ENCODE results near the gene IMMP2L.
"Not testable (repeated sequence)": the region's sequence is repeated elsewhere in the genome, so short reads cannot be mapped to it uniquely, and the experiment has no call there.

The IMMP2L gene

DNA sequence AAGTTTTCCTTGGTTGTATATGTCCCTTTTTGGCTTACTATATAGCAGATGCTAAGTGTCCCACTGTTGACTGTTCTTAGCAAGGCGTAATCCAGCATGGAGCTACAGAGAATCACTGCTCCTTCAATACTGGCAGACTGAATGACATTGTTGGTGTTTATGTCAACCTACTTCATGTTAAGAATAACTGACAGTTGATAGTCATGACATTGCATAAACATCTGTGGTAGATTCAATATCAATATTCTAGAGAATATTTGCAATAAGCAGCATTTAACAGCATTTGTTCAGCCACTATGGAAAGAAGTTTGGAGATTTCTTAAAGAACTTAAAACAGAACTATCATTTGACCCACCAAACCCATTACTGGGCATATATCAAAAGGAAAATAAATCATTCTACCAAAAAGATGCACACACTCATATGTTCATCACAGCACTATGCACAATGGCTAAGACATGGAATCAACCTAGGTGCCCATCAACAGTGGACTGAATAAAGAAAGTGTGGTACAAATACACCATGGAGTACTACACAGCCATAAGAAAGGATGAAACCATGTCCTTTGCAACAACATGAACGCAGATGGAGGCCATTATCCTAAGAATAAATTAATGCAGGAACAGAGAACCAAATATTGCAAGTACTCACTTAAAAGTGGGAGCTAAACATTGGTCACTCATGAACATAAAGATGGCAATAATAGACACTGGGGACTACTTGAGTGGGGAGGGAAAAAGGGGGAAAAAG lies 88.7 kb downstream of the IMMP2L start:
- Mint-ChIP-seq H3K27me3 (ENCODE audit: low read depth) (no peaks in the 10 kb centered on the region), H3K27ac (no peak overlapping the region), H3K4me1 (ENCODE audit: low read depth) (no peaks in the 10 kb centered on the region), H3K36me3 (ENCODE audit: low read depth) (no peaks in the 10 kb centered on the region), H3K4me3 (no peak overlapping the region), H3K9me3 (peaks cover 8% of the 10 kb centered on the region)

DNA sequence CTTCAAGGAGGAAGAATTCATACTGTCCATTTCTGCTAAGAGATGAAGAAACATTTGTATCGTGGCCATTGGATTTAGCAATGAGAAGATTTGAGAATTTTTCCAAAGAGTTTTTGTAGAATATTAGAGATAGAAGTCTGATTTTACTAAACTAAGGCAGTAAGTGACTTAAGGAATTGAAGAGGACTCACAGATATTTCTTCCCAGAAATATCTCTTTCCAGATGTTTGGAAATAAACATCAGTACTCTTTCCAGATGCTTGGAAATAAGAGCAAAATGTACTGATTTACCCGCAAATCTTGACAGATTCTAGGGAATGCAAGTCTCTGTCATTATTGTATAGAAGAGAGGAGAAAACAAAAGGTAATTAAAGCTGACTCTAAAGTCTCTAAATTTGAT lies 91.3 kb downstream of the IMMP2L start:
- peaks cover 12% of the 10 kb centered on the region for H3K9me3 Mint-ChIP-seq
- H3K27ac Mint-ChIP-seq, result no peak overlapping the region
- H3K27me3 Mint-ChIP-seq (ENCODE audit: low read depth), result no peaks in the 10 kb centered on the region
- H3K36me3 Mint-ChIP-seq (ENCODE audit: low read depth), result no peaks in the 10 kb centered on the region
- H3K4me1 Mint-ChIP-seq (ENCODE audit: low read depth), result no peaks in the 10 kb centered on the region
- no peak overlapping the region for H3K4me3 Mint-ChIP-seq

DNA sequence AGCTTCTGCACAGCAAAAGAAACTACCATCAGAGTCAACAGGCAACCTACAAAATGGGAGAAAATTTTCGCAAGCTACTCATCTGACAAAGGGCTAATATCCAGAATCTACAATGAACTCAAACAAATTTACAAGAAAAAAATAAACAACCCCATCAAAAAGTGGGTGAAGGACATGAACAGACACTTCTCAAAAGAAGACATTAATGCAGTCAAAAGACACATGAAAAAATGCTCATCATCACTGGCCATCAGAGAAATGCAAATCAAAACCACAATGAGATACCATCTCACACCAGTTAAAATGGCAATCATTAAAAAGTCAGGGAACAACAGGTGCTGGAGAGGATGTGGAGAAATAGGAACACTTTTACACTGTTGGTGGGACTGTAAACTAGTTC lies 92.4 kb downstream of the IMMP2L start:
- peaks cover 12% of the 10 kb centered on the region for H3K9me3 Mint-ChIP-seq
- H3K36me3 Mint-ChIP-seq (ENCODE audit: low read depth); H3K4me1 Mint-ChIP-seq (ENCODE audit: low read depth); H3K27me3 Mint-ChIP-seq (ENCODE audit: low read depth); H3K27ac Mint-ChIP-seq; H3K4me3 Mint-ChIP-seq: not testable (repeated sequence)

- H3K36me3 Mint-ChIP-seq (ENCODE audit: low read depth); H3K9me3 Mint-ChIP-seq; H3K4me1 Mint-ChIP-seq (ENCODE audit: low read depth); H3K27ac Mint-ChIP-seq; H3K27me3 Mint-ChIP-seq (ENCODE audit: low read depth); H3K4me3 Mint-ChIP-seq: not testable (repeated sequence)
Measured at GRCh38 chr7:111465774-111466173, 96.5 kb downstream of the IMMP2L start.

GRCh38 chr7:111460695-111461094 lies 101.6 kb downstream of the IMMP2L start:
- H3K9me3 Mint-ChIP-seq, result no peaks in the 10 kb centered on the region
- H3K27me3 Mint-ChIP-seq (ENCODE audit: low read depth), result no peaks in the 10 kb centered on the region
- no peak overlapping the region for H3K27ac Mint-ChIP-seq
- H3K4me1 Mint-ChIP-seq (ENCODE audit: low read depth), result no peaks in the 10 kb centered on the region
- no peaks in the 10 kb centered on the region for H3K36me3 Mint-ChIP-seq (ENCODE audit: low read depth)
- H3K4me3 Mint-ChIP-seq, result no peak overlapping the region

DNA sequence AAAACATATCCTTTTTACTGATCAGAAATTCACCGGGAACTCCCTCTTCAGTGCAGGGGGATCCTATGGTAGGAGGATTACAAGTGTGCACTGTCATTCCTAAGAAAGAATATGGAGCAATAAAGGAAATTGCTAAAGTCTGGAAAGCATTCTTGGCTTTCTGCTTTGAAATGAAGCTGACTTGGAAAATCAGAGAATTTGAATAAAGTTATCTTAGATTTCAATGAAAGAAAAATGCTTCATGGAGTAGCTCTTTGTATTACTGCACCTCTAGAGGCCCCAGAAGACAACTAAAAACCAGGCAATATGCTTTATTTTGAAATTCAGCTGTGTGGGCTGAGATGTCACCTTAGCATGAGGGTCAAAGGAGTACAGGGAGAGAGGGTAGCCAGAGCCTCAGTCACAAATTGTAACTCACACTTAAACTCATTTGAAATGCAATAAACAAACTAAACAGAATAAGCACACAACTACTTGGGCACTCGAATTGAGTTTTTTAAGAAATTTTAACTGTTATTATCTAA lies 102.5 kb downstream of the IMMP2L start:
- Mint-ChIP-seq H3K27ac (no peak overlapping the region), H3K4me1 (ENCODE audit: low read depth) (no peaks in the 10 kb centered on the region), H3K36me3 (ENCODE audit: low read depth) (no peaks in the 10 kb centered on the region), H3K27me3 (ENCODE audit: low read depth) (no peaks in the 10 kb centered on the region), H3K9me3 (no peaks in the 10 kb centered on the region), H3K4me3 (no peak overlapping the region)

DNA sequence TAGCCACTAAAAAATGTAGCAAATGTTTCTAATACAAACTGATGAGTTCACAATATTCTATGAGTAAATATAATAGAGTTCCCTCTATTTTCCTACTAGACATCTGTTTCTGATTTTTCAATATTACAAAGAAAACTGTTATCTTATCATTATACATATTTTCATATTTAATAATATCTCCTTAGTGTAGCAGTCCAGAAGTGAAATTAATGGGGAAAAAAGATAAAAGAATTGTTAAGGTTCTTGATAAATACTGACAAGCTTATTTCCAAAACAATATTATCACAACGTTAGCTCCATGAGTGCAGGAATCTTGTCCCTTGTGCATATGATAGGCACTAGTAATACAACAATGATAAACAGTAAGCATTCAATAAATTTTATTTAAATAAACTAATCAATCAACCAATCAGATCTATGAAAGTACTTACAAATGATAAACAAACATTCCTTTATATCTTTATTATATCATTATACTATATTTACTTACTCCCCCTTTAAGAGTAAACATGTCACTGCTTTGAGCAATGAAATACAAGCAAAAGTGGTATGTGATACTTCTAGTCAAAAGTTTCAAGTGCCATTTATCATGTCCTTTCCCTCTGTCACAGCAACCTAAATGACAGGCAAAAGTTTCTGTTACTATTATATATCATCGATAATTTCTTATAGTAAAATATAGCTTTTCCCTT lies 103.1 kb downstream of the IMMP2L start:
- no peak overlapping the region for H3K4me3 Mint-ChIP-seq
- H3K36me3 Mint-ChIP-seq (ENCODE audit: low read depth), result no peaks in the 10 kb centered on the region
- no peaks in the 10 kb centered on the region for H3K9me3 Mint-ChIP-seq
- no peak overlapping the region for H3K27ac Mint-ChIP-seq
- H3K4me1 Mint-ChIP-seq (ENCODE audit: low read depth), result no peaks in the 10 kb centered on the region
- no peaks in the 10 kb centered on the region for H3K27me3 Mint-ChIP-seq (ENCODE audit: low read depth)

DNA sequence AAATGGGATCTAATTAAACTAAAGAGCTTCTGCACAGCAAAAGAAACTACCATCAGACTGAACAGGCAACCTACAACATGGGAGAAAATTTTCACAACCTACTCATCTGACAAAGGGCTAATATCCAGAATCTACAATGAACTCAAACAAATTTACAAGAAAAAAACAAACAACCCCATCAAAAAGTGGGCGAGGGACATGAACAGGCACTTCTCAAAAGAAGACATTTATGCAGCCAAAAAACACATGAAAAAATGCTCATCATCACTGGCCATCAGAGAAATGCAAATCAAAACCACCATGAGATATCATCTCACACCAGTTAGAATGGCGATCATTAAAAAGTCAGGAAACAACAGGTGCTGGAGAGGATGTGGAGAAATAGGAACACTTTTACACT lies 111.6 kb downstream of the IMMP2L start:
- not testable (repeated sequence) for H3K27me3 Mint-ChIP-seq (ENCODE audit: low read depth); H3K9me3 Mint-ChIP-seq; H3K4me1 Mint-ChIP-seq (ENCODE audit: low read depth); H3K27ac Mint-ChIP-seq; H3K36me3 Mint-ChIP-seq (ENCODE audit: low read depth); H3K4me3 Mint-ChIP-seq

DNA sequence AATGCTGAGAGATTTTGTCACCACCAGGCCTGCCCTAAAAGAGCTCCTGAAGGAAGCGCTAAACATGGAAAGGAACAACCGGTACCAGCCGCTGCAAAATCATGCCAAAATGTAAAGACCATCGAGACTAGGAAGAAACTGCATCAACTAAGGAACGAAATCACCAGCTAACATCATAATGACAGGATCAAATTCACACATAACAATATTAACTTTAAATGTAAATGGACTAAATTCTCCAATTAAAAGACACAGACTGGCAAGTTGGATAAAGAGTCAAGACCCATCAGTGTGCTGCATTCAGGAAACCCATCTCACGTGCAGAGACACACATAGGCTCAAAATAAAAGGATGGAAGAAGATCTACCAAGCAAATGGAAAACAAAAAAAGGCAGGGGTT lies 114.8 kb downstream of the IMMP2L start:
- not testable (repeated sequence) for H3K27me3 Mint-ChIP-seq (ENCODE audit: low read depth); H3K4me1 Mint-ChIP-seq (ENCODE audit: low read depth); H3K36me3 Mint-ChIP-seq (ENCODE audit: low read depth); H3K4me3 Mint-ChIP-seq; H3K27ac Mint-ChIP-seq
- peaks cover 15% of the 10 kb centered on the region for H3K9me3 Mint-ChIP-seq

GRCh38 chr7:111439977-111440376 lies 122.3 kb downstream of the IMMP2L start:
- H3K36me3 Mint-ChIP-seq (ENCODE audit: low read depth), result no peaks in the 10 kb centered on the region
- H3K27me3 Mint-ChIP-seq (ENCODE audit: low read depth), result no peaks in the 10 kb centered on the region
- H3K4me3 Mint-ChIP-seq, result no peak overlapping the region
- H3K9me3 Mint-ChIP-seq, result peaks cover 8% of the 10 kb centered on the region
- no peaks in the 10 kb centered on the region for H3K4me1 Mint-ChIP-seq (ENCODE audit: low read depth)
- no peak overlapping the region for H3K27ac Mint-ChIP-seq

DNA sequence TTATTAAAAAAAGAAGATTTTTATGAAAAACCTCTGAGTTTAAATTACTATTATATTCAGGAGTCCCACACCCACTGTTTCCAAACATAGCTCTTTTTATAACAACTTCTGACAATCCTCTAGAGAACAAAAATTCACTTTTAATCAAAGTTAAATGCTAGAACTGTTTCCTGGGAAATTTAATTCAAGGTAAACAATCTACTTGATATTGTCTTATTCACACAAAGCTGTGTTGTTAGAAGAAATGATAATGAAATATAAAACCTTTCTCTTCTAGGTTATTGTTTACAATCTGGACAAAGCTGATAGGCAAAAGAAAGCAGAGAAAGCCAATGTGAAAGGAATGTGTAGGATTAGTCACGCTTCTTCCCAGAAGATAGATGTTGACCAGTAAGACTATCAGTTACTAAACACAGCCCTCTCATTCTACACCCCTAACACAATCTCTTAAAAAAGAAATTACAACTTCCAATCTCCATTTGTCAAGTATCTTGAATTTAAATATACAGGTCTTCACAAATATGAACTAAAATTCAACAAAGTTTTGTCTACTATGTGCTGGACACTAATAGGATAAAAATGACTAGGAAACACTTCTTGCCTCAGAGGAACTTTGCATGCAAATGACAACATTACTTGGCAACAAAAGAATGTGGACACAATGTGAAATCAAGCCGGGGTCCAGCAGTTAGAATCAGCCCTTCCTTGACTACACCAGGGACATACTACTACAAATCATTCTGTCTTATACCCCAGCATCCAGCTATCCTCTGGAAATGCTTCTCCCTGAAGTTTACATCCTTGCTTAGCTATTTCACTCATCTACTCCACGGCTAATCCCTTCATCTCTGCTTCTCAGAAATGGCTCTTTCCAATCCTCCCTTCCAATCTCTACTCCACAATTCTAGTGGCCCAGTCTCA lies 123.7 kb downstream of the IMMP2L start:
- Mint-ChIP-seq H3K27me3 (ENCODE audit: low read depth) (no peaks in the 10 kb centered on the region), H3K27ac (no peak overlapping the region), H3K9me3 (peaks cover 12% of the 10 kb centered on the region), H3K4me3 (no peak overlapping the region), H3K4me1 (ENCODE audit: low read depth) (no peaks in the 10 kb centered on the region), H3K36me3 (ENCODE audit: low read depth) (no peaks in the 10 kb centered on the region)

GRCh38 chr7:111437736-111438135 lies 124.6 kb downstream of the IMMP2L start:
- Mint-ChIP-seq H3K36me3 (ENCODE audit: low read depth) (no peaks in the 10 kb centered on the region), H3K27me3 (ENCODE audit: low read depth) (no peaks in the 10 kb centered on the region)

DNA sequence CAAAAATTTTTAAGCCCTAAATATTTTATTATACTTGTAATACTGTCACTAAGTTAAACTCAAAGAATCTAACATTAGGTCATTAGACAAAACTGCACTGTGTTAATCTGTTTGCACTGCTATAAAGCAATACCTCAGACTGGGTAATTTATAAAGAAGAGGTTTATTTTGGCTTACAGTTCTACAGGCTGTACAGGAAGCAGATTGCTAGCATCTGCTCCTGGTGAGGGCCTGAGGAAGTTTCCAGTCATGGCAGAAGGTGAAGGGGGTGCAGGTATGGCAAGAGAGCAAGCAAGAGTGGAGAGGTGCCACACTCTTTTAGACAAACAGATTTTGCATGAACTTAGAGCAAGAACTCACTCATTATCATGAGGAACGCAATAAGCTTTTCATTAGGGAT lies 125.7 kb downstream of the IMMP2L start:
- Mint-ChIP-seq H3K4me3 (no peak overlapping the region), H3K9me3 (peaks cover 24% of the 10 kb centered on the region), H3K36me3 (ENCODE audit: low read depth) (no peaks in the 10 kb centered on the region), H3K27ac (no peak overlapping the region), H3K4me1 (ENCODE audit: low read depth) (no peaks in the 10 kb centered on the region), H3K27me3 (ENCODE audit: low read depth) (no peaks in the 10 kb centered on the region)

More at GRCh38 chr7:111437736-111438135, 124.6 kb downstream of the IMMP2L start:
- Mint-ChIP-seq H3K4me3 (no peak overlapping the region), H3K27ac (no peak overlapping the region), H3K4me1 (ENCODE audit: low read depth) (no peaks in the 10 kb centered on the region), H3K9me3 (peaks cover 20% of the 10 kb centered on the region)

- no peaks in the 10 kb centered on the region for H3K4me1 Mint-ChIP-seq (ENCODE audit: low read depth)
- no peaks in the 10 kb centered on the region for H3K27me3 Mint-ChIP-seq (ENCODE audit: low read depth)
- peaks cover 21% of the 10 kb centered on the region for H3K9me3 Mint-ChIP-seq
- H3K36me3 Mint-ChIP-seq (ENCODE audit: low read depth), result no peaks in the 10 kb centered on the region
- no peak overlapping the region for H3K27ac Mint-ChIP-seq
- no peak overlapping the region for H3K4me3 Mint-ChIP-seq
Measured at GRCh38 chr7:111433426-111433825, 128.9 kb downstream of the IMMP2L start.
